ENCODE results near the gene GFRA1.

GRCh38 chr10:116134322-116134721 lies 138.7 kb downstream of the GFRA1 start:
- TF ChIP-seq CTCF (conservative IDR thresholded peaks at IDR 0.05; ENCODE audit: low read depth, low read length): no peak
- TF ChIP-seq EZH2 (IDR thresholded peaks at IDR 0.05; ENCODE audit: borderline replicate concordance, low read depth, low read length, poor library complexity, severe bottlenecking): no peak

All from A673 (cell line).